Caco-2 (cell line): ENCODE measurements around the gene ALDOB. TPM values are rescaled to one million over a fixed set of nuclear protein-coding genes. Genes with fewer than 3 reads are reported as not detected.

ENCODE experiments used
- BruUV-seq: library from RNA; stranded (reverse); fragments of 400-500 nt; replicated peaks from 2 replicates; lab custom pipeline; 2021; lab: Mats Ljungman, UMichigan
- CTCF ChIA-PET: fragments of 300-600 bp; sonication (Branson Sonifier 250); formaldehyde crosslinking; loops from one replicate; lab custom pipeline; 2022; ENCODE audit warnings: antibody characterized with exemption; lab: Charles Lee
- POLR2A ChIA-PET: fragments of 300-600 bp; sonication (Branson Sonifier 250); formaldehyde crosslinking; loops from one replicate; lab custom pipeline; 2022; ENCODE audit warnings: antibody characterized with exemption; lab: Charles Lee
- DNase-seq, 2 experiments: peaks; one replicate each; pipeline versions ENCODE4 v3.0.0 to v3.0.0-alpha.2; 2020 to 2022
- H3K27me3 ChIP-seq: replicated peaks from 2 replicates; pipeline ENCODE4 v1.6.0; 2011; ENCODE audit warnings: low read length; ENCODE audit not compliant: control insufficient read depth, insufficient read depth
- H3K36me3 ChIP-seq: 2 replicates; pipeline ENCODE4 v1.5.1; 2011; ENCODE audit warnings: low read length; ENCODE audit not compliant: control insufficient read depth, insufficient read depth
- H3K4me1 ChIP-seq: fragments of 250-450 bp; sonication (Bioruptor Pico); 2 replicates; pipeline ENCODE4 v1.5.1; 2020; ENCODE audit warnings: mild to moderate bottlenecking
- H3K4me3 ChIP-seq: 2 replicates; pipeline ENCODE4 v1.5.1; 2011; ENCODE audit warnings: low read depth, mild to moderate bottlenecking, control low read depth, low read length
- H3K9me3 ChIP-seq: fragments of 250-450 bp; sonication (Bioruptor Pico); 2 replicates; pipeline ENCODE4 v1.5.1; 2020; ENCODE audit warnings: mild to moderate bottlenecking, moderate library complexity
- H3K27ac Mint-ChIP-seq: one replicate; pipeline ENCODE4 v1.8.0; 2022; ENCODE audit warnings: mixed read lengths; ENCODE audit not compliant: unreplicated experiment
- H3K27me3 Mint-ChIP-seq: one replicate; pipeline ENCODE4 v1.8.0; 2022; ENCODE audit warnings: mixed read lengths; ENCODE audit not compliant: insufficient read depth, unreplicated experiment
- H3K36me3 Mint-ChIP-seq: one replicate; pipeline ENCODE4 v1.8.0; 2022; ENCODE audit warnings: mild to moderate bottlenecking, mixed read lengths; ENCODE audit not compliant: insufficient read depth, unreplicated experiment
- H3K4me1 Mint-ChIP-seq: one replicate; pipeline ENCODE4 v1.8.0; 2022; ENCODE audit warnings: low read depth, mixed read lengths; ENCODE audit not compliant: unreplicated experiment
- H3K4me3 Mint-ChIP-seq: one replicate; pipeline ENCODE4 v1.8.0; 2022; ENCODE audit warnings: mild to moderate bottlenecking, moderate library complexity, mixed read lengths; ENCODE audit not compliant: unreplicated experiment
- H3K9me3 Mint-ChIP-seq: one replicate; pipeline ENCODE4 v1.8.0; 2022; ENCODE audit warnings: mixed read lengths; ENCODE audit not compliant: unreplicated experiment
- intact Hi-C: fragments of 100-400 bp; cut with micrococcal nuclease; formaldehyde crosslinking; loops from one replicate; pipeline ENCODE4 v1.10.0; 2022; ENCODE audit not compliant: unreplicated experiment
- total RNA-seq: library from RNA; stranded (reverse); gene quantifications from 2 replicates; pipeline ENCODE4 v1.2.3, GENCODE V29; 2022
- TF ChIP-seq, protein P1 (sequence below), 2 experiments: fragments of 200-600 bp in 1 of 2; IDR thresholded peaks; 1 replicate in 1 of 2; 2 replicates in 1 of 2; pipeline versions ENCODE4 v1.5.1 to v1.8.0; 2011 to 2022; ENCODE audit warnings: antibody characterized with exemption in 1 of 2, control low read depth in 1 of 2, inconsistent platforms in 1 of 2, low read depth in 1 of 2, low read length in 1 of 2, mild to moderate bottlenecking in 1 of 2, moderate library complexity in 1 of 2; ENCODE audit not compliant: insufficient read depth in 1 of 2, severe bottlenecking in 1 of 2, unreplicated experiment in 1 of 2

The ALDOB gene
- total RNA-seq, 1 experiment from 2014 or later, result 0.18 TPM

DNA sequence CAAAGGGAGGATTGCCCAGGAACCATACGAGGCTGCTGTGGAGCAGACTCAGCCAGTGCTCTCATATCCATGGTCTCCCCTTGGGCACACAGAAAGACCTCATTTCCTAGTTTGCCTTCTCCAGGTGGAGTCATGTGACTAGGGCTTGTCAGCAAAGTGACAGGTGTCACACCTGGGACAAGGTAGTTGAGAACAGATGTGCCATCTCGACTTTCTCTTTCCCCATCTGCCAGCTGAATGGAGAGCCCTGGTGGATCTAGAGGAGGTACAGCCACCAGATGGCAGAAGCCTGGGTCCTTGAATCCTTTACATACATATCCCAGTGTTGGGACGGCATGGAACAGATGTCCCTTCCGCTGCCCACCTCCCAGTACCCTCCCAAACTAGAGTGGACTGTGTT lies 42.9 kb upstream of the ALDOB start:
- Histone ChIP-seq H3K36me3 (no peaks in the 10 kb centered on the region), H3K4me3 (no peak overlapping the region), H3K4me1 (no peaks in the 10 kb centered on the region), H3K9me3 (no peaks in the 10 kb centered on the region), H3K27me3 (no peaks in the 10 kb centered on the region)
- H3K36me3 Mint-ChIP-seq, result no peaks in the 10 kb centered on the region
- TF ChIP-seq, protein P1, sequence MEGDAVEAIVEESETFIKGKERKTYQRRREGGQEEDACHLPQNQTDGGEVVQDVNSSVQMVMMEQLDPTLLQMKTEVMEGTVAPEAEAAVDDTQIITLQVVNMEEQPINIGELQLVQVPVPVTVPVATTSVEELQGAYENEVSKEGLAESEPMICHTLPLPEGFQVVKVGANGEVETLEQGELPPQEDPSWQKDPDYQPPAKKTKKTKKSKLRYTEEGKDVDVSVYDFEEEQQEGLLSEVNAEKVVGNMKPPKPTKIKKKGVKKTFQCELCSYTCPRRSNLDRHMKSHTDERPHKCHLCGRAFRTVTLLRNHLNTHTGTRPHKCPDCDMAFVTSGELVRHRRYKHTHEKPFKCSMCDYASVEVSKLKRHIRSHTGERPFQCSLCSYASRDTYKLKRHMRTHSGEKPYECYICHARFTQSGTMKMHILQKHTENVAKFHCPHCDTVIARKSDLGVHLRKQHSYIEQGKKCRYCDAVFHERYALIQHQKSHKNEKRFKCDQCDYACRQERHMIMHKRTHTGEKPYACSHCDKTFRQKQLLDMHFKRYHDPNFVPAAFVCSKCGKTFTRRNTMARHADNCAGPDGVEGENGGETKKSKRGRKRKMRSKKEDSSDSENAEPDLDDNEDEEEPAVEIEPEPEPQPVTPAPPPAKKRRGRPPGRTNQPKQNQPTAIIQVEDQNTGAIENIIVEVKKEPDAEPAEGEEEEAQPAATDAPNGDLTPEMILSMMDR (IDR thresholded peaks at IDR 0.05; ENCODE audit: insufficient read depth in 1 of 2, low read depth in 1 of 2, low read length in 1 of 2, severe bottlenecking in 1 of 2, unreplicated experiment in 1 of 2), result peak in 1 of 2 experiments; percentile 6
- H3K27ac Mint-ChIP-seq, result no peak overlapping the region
- ChIA-PET POLR2A (no interaction called here), CTCF (interaction anchor here (1.2 kb wide), 1 partner anchor 52 kb away, joined by 3 read pairs; no protein-coding TSS in a partner anchor)
- H3K27me3 Mint-ChIP-seq, result peaks cover 2% of the 10 kb centered on the region
- no peaks in the 10 kb centered on the region for H3K9me3 Mint-ChIP-seq
- no peak overlapping the region for H3K4me3 Mint-ChIP-seq
- no peaks in the 10 kb centered on the region for H3K4me1 Mint-ChIP-seq
- intact Hi-C loops, result no loop called here
- BruUV-seq, result no TSS peak
- no peak for DNase-seq

DNA sequence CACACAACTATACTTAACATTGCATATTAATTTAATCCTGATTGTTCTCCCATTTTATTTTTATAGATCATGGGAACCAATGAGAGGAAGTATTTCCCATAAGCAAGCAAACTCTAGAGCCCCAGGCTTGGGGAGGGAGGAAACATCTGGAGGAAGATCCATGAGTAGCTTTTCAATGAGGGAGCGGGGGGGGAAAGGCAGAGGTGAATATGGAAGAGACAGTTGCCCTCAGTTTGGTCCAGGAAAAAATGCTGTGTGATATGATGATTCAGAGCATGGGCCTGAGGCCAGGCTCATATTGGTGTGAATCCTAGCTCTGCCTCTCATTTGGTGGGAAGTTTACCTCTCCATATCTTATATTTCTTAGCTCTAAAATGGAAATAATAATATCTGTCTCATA lies 42.2 kb upstream of the ALDOB start:
- TF ChIP-seq, protein P1 (IDR thresholded peaks at IDR 0.05; ENCODE audit: insufficient read depth in 1 of 2, low read depth in 1 of 2, low read length in 1 of 2, severe bottlenecking in 1 of 2, unreplicated experiment in 1 of 2), result no peak
- Mint-ChIP-seq H3K4me3 (no peak overlapping the region), H3K4me1 (no peaks in the 10 kb centered on the region), H3K36me3 (no peaks in the 10 kb centered on the region), H3K9me3 (no peaks in the 10 kb centered on the region), H3K27me3 (peaks cover 3% of the 10 kb centered on the region), H3K27ac (no peak overlapping the region)
- no peak for DNase-seq
- Histone ChIP-seq H3K27me3 (no peaks in the 10 kb centered on the region), H3K36me3 (no peaks in the 10 kb centered on the region), H3K4me3 (no peak overlapping the region), H3K4me1 (no peaks in the 10 kb centered on the region), H3K9me3 (no peaks in the 10 kb centered on the region)
- intact Hi-C loops, result no loop called here
- BruUV-seq, result no TSS peak
- ChIA-PET CTCF (interaction anchor here (1.2 kb wide), 1 partner anchor 52 kb away, joined by 3 read pairs; no protein-coding TSS in a partner anchor), POLR2A (no interaction called here)

DNA sequence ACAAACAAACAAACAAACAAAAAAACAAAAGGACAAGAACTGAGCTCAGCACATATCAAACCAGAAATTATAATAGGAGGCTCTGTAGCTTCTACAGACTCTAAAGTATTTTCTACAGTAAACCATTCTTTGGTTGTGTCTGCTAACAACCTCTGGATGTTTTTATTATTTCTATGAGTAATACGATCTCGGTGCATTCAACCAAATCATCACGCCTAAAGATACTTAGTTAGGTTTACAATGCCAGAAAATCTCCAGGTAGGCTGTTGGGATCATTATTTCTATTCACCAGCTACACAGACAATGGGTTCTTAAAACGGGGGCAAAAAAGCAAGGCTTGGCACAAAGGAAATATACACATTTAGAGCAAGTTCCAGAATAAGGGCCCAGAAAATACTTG lies 41.6 kb upstream of the ALDOB start:
- POLR2A ChIA-PET, result no interaction called here
- H3K9me3 Mint-ChIP-seq, result no peaks in the 10 kb centered on the region
- DNase-seq, result no peak
- no TSS peak for BruUV-seq
- H3K27me3 ChIP-seq, result no peaks in the 10 kb centered on the region
- no peak overlapping the region for H3K4me3 Mint-ChIP-seq
- H3K4me1 Mint-ChIP-seq, result no peaks in the 10 kb centered on the region
- no peak overlapping the region for H3K4me3 ChIP-seq
- TF ChIP-seq, protein P1 (IDR thresholded peaks at IDR 0.05; ENCODE audit: insufficient read depth in 1 of 2, low read depth in 1 of 2, low read length in 1 of 2, severe bottlenecking in 1 of 2, unreplicated experiment in 1 of 2), result no peak
- no peak overlapping the region for H3K27ac Mint-ChIP-seq
- CTCF ChIA-PET, result no interaction called here
- no peaks in the 10 kb centered on the region for H3K9me3 ChIP-seq
- intact Hi-C loops, result no loop called here
- H3K36me3 Mint-ChIP-seq, result no peaks in the 10 kb centered on the region
- H3K4me1 ChIP-seq, result no peaks in the 10 kb centered on the region
- H3K27me3 Mint-ChIP-seq, result peaks cover 5% of the 10 kb centered on the region
- H3K36me3 ChIP-seq, result no peaks in the 10 kb centered on the region
